Astrocyte of the spinal cord (primary cell): ENCODE data around the gene COG5.

Source experiments
- DNase-seq: peaks from one replicate; pipeline ENCODE4 v3.0.0; 2011; ENCODE audit warnings: low read depth, low spot score
- H3K4me3 ChIP-seq: 2 replicates; pipeline ENCODE4 v1.5.1; 2011; ENCODE audit warnings: low read depth, mild to moderate bottlenecking, low read length, moderate library complexity
- in situ Hi-C: cut with HindIII; loops from 2 replicates; pipeline ENCODE4 v1.10.0; 2017; ENCODE audit warnings: low sequenced_read_pairs
- TF ChIP-seq, protein P1 (sequence below): IDR thresholded peaks from 2 replicates; pipeline ENCODE4 v1.5.1; 2012; ENCODE audit warnings: low read depth, mild to moderate bottlenecking, low read length, inconsistent platforms

The COG5 gene

DNA sequence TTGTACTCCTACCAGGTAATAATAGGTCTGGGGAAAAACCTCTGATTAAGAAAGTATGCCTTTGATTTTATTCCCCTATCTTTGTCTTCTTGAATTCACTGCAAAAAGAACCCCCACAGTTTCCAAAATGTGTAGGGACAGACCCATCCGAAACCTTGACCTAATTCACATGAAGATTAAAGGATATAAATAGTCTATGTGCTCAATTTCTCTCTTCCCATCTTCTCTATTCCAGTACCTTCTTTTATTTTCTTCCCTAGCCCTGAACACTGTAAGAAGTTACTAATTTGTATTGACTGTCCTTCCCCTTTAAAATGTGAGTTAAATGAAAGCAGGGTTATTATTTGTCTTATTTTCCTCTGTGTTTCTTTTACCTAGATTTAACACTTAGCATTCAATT lies 259.7 kb downstream of the COG5 start:
- no peak for DNase-seq
- H3K4me3 ChIP-seq, result no peak overlapping the region
- TF ChIP-seq, protein P1, sequence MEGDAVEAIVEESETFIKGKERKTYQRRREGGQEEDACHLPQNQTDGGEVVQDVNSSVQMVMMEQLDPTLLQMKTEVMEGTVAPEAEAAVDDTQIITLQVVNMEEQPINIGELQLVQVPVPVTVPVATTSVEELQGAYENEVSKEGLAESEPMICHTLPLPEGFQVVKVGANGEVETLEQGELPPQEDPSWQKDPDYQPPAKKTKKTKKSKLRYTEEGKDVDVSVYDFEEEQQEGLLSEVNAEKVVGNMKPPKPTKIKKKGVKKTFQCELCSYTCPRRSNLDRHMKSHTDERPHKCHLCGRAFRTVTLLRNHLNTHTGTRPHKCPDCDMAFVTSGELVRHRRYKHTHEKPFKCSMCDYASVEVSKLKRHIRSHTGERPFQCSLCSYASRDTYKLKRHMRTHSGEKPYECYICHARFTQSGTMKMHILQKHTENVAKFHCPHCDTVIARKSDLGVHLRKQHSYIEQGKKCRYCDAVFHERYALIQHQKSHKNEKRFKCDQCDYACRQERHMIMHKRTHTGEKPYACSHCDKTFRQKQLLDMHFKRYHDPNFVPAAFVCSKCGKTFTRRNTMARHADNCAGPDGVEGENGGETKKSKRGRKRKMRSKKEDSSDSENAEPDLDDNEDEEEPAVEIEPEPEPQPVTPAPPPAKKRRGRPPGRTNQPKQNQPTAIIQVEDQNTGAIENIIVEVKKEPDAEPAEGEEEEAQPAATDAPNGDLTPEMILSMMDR, result no peak
- in situ Hi-C loops, result no loop called here

DNA sequence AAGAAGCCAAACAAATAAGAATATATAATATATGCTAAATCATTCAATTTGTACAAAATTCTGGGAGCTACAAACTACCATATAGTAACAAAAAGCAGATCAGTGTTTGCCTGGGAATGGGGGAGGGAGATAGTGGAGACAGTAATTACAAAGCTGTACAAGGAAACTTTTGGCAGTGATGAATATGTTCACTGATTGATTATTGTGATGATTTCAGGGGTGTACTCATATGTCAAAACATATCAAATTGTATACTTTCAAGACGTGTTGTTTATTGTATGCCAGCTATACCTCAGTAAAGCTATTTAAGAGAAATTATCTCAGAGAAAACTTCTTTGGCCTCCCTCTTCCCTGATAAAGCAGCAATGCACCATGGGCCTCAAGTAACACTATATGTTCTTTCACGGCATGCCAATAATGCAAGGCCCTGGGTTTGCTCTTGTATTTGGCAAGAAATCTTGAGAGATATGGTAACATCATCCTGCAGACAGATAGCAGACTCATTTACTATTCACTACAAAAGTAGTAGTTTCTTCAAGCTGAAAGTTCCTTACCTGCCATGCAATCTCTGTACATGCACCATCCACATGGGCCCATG lies 261.4 kb downstream of the COG5 start:
- in situ Hi-C loops, result no loop called here

DNA sequence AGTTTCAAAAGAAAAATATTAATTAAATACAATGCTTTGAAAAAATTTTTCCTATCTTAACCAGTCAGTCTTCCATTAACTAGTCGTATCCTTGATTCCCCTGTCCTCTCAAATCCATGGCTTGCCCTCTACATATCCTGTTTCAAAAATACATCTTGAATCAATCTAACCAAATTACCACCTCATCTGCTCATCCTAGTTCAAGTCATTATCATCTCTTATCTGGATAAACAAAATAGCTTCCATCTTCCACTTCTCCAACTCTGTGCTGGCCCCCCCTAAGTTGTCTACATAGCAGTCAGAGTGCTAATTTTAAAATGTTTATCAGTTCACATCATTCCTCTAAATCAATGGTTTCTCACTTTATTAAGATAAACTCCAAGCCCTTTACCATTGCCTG lies 269.5 kb downstream of the COG5 start:
- TF ChIP-seq, protein P1, result no peak
- H3K4me3 ChIP-seq, result no peak overlapping the region
- in situ Hi-C loops, result no loop called here
- no peak for DNase-seq

More for the DNA sequence above, 261.4 kb downstream of the COG5 start:
- no peak for DNase-seq
- TF ChIP-seq, protein P1, result no peak
- H3K4me3 ChIP-seq, result no peak overlapping the region

DNA sequence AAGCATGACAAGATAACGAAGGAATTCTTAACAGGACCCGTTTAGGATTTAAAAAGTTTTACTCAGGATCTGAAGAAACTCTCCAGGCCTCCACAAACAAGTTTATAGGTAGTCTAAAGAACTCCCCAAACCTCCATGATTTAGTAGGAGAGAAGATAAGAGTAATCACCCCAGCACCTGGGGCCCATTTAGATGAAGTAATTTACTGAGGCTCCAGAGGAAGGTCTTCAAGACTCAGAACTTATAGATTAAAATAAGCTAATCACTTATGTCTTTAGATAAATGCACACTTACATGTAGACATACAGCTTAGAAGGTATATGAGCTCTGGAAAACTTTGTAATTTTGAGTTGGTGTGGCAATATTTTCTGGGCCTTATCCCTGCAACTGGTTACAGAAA lies 271.1 kb downstream of the COG5 start:
- in situ Hi-C loops, result no loop called here
- DNase-seq, result no peak
- no peak overlapping the region for H3K4me3 ChIP-seq
- TF ChIP-seq, protein P1, result no peak

DNA sequence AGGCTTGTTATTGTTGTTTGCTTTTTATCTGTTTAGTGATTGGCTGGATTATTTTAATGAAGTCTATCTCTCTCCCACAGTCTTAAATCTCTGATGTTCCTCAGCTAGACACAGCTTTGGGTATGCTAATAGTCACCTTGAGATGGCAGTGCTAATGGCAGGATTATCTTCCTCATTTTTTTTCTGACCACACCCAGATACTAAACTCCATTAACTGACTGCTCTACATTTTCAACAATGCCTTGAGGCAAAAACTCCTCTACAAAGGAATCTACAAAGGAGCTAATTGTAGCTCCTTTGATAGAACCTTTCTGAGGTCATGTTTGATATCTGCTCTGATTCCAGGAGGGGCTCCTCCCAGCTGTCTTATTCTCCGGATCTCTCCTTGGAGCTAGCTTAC lies 272.3 kb downstream of the COG5 start:
- TF ChIP-seq, protein P1, result no peak
- no peak for DNase-seq
- no peak overlapping the region for H3K4me3 ChIP-seq
- in situ Hi-C loops, result no loop called here

DNA sequence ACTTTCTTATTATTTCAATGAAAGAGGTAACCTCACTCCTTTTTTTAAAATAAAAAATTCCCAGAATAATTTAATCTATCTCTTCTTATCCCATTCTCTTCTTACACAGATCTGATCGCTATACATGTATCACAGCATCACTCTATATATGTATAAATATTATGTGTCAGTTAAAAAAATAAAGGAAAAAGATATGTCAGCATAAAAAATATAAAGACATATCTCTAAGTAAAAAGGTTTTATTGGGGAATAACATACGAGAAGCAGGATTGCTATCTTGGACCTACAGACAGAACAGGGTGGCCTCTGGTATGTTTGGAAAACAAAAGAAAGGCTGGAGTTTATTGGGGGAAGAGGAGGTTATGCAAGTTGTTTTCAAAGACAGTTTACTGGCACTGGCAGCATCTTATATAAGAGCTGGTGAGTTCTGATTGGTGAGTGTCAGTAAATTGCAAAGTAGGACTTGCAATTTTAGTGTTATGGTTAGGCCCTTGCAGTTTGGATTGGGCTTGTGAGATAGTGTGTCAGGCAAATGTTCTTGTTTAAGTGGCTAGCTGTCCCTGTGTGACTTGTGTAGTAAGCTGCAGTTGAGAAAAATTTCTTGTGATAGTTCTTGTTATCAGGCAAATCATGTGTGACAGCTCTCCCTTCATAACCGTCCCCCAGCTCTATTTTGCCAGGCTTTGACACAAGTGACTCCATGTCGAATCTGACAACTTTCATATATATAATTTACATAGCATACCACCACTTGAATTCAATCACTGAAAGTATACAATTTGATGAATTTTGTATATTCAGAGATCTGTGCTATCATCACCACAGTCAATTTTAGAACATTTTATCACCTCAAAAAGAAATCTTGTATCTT lies 276.7 kb downstream of the COG5 start:
- no peak for DNase-seq
- TF ChIP-seq, protein P1, result no peak
- in situ Hi-C loops, result no loop called here
- H3K4me3 ChIP-seq, result no peak overlapping the region
